ENCODE results near the gene LGSN.
"Not testable (repeated sequence)": the region's sequence is repeated elsewhere in the genome, so short reads cannot be mapped to it uniquely, and the experiment has no call there.

LGSN gene

GRCh38 chr6:63295553-63296194 lies 24.1 kb downstream of the LGSN start:
- Mint-ChIP-seq H3K36me3 (ENCODE audit: insufficient read depth) (no peaks in the 10 kb centered on the region), H3K27me3 (no peaks in the 10 kb centered on the region), H3K4me3 (no peak overlapping the region), H3K27ac (ENCODE audit: low read depth) (no peak overlapping the region), H3K4me1 (no peaks in the 10 kb centered on the region), H3K9me3 (no peaks in the 10 kb centered on the region)
- DNase-seq (ENCODE audit: low spot score in 2 of 2): no peak
- ATAC-seq (replicated peaks; ENCODE audit: extremely low read depth, poor library complexity, severe bottlenecking): no peak

- ATAC-seq (replicated peaks; ENCODE audit: extremely low read depth, poor library complexity, severe bottlenecking): no peak
- Mint-ChIP-seq H3K9me3 (no peaks in the 10 kb centered on the region), H3K27me3 (no peaks in the 10 kb centered on the region), H3K4me3 (no peak overlapping the region), H3K36me3 (ENCODE audit: insufficient read depth) (no peaks in the 10 kb centered on the region), H3K27ac (ENCODE audit: low read depth) (no peak overlapping the region), H3K4me1 (no peaks in the 10 kb centered on the region)
- no peak for DNase-seq (ENCODE audit: low spot score in 2 of 2)
Measured at GRCh38 chr6:63290492-63291058, 29.2 kb downstream of the LGSN start.

- Mint-ChIP-seq H3K4me1 (no peaks in the 10 kb centered on the region), H3K4me3 (no peak overlapping the region), H3K27ac (ENCODE audit: low read depth) (no peak overlapping the region), H3K9me3 (no peaks in the 10 kb centered on the region), H3K36me3 (ENCODE audit: insufficient read depth) (no peaks in the 10 kb centered on the region), H3K27me3 (no peaks in the 10 kb centered on the region)
- ATAC-seq (replicated peaks; ENCODE audit: extremely low read depth, poor library complexity, severe bottlenecking) (no peak), DNase-seq (ENCODE audit: low spot score in 2 of 2) (no peak)
Measured at GRCh38 chr6:63289269-63289872, 30.4 kb downstream of the LGSN start.

GRCh38 chr6:63280639-63281180 lies 39.1 kb downstream of the LGSN start:
- no peak for DNase-seq (ENCODE audit: low spot score in 2 of 2)
- Mint-ChIP-seq H3K27ac (ENCODE audit: low read depth) (no peak overlapping the region), H3K36me3 (ENCODE audit: insufficient read depth) (no peaks in the 10 kb centered on the region), H3K27me3 (no peaks in the 10 kb centered on the region), H3K9me3 (peaks cover 7% of the 10 kb centered on the region), H3K4me1 (no peaks in the 10 kb centered on the region), H3K4me3 (no peak overlapping the region)
- ATAC-seq (replicated peaks; ENCODE audit: extremely low read depth, poor library complexity, severe bottlenecking): no peak

- H3K4me3 Mint-ChIP-seq: no peak overlapping the region
- no peak overlapping the region for H3K27ac Mint-ChIP-seq (ENCODE audit: low read depth)
- ATAC-seq (replicated peaks; ENCODE audit: extremely low read depth, poor library complexity, severe bottlenecking): no peak
- H3K27me3 Mint-ChIP-seq: no peaks in the 10 kb centered on the region
- no peak for DNase-seq (ENCODE audit: low spot score in 2 of 2)
- H3K4me1 Mint-ChIP-seq: no peaks in the 10 kb centered on the region
- no peaks in the 10 kb centered on the region for H3K36me3 Mint-ChIP-seq (ENCODE audit: insufficient read depth)
- H3K9me3 Mint-ChIP-seq: peaks cover 7% of the 10 kb centered on the region
Measured at GRCh38 chr6:63278916-63279315, 40.9 kb downstream of the LGSN start.

- no peaks in the 10 kb centered on the region for H3K36me3 Mint-ChIP-seq (ENCODE audit: insufficient read depth)
- H3K27me3 Mint-ChIP-seq: no peaks in the 10 kb centered on the region
- H3K27ac Mint-ChIP-seq (ENCODE audit: low read depth): no peak overlapping the region
- H3K4me3 Mint-ChIP-seq: no peak overlapping the region
- DNase-seq (ENCODE audit: low spot score in 2 of 2) (no peak), ATAC-seq (replicated peaks; ENCODE audit: extremely low read depth, poor library complexity, severe bottlenecking) (no peak)
- no peaks in the 10 kb centered on the region for H3K4me1 Mint-ChIP-seq
- peaks cover 9% of the 10 kb centered on the region for H3K9me3 Mint-ChIP-seq
Measured at GRCh38 chr6:63275953-63276352, 43.8 kb downstream of the LGSN start.

GRCh38 chr6:63274795-63275430 lies 44.9 kb downstream of the LGSN start:
- ATAC-seq (replicated peaks; ENCODE audit: extremely low read depth, poor library complexity, severe bottlenecking); H3K27me3 Mint-ChIP-seq; H3K9me3 Mint-ChIP-seq; H3K36me3 Mint-ChIP-seq (ENCODE audit: insufficient read depth); H3K4me3 Mint-ChIP-seq; DNase-seq (ENCODE audit: low spot score in 2 of 2); H3K4me1 Mint-ChIP-seq; H3K27ac Mint-ChIP-seq (ENCODE audit: low read depth): not testable (repeated sequence)

GRCh38 chr6:63272397-63272796 lies 47.4 kb downstream of the LGSN start:
- ATAC-seq (replicated peaks; ENCODE audit: extremely low read depth, poor library complexity, severe bottlenecking) (no peak), DNase-seq (ENCODE audit: low spot score in 2 of 2) (no peak)
- H3K27ac Mint-ChIP-seq (ENCODE audit: low read depth): no peak overlapping the region
- H3K4me1 Mint-ChIP-seq: no peaks in the 10 kb centered on the region
- H3K27me3 Mint-ChIP-seq: no peaks in the 10 kb centered on the region
- H3K4me3 Mint-ChIP-seq: no peak overlapping the region
- no peaks in the 10 kb centered on the region for H3K36me3 Mint-ChIP-seq (ENCODE audit: insufficient read depth)
- H3K9me3 Mint-ChIP-seq: peaks cover 6% of the 10 kb centered on the region

- Mint-ChIP-seq H3K4me1 (no peaks in the 10 kb centered on the region), H3K27ac (ENCODE audit: low read depth) (no peak overlapping the region), H3K27me3 (no peaks in the 10 kb centered on the region), H3K9me3 (peaks cover 6% of the 10 kb centered on the region), H3K36me3 (ENCODE audit: insufficient read depth) (no peaks in the 10 kb centered on the region), H3K4me3 (no peak overlapping the region)
- DNase-seq (ENCODE audit: low spot score in 2 of 2): no peak
- no peak for ATAC-seq (replicated peaks; ENCODE audit: extremely low read depth, poor library complexity, severe bottlenecking)
Measured at GRCh38 chr6:63269470-63269869, 50.3 kb downstream of the LGSN start.

GRCh38 chr6:63268574-63268973 lies 51.2 kb downstream of the LGSN start:
- DNase-seq (ENCODE audit: low spot score in 2 of 2): no peak
- no peaks in the 10 kb centered on the region for H3K4me1 Mint-ChIP-seq

GRCh38 chr6:63267828-63268227 lies 52.0 kb downstream of the LGSN start:
- Mint-ChIP-seq H3K36me3 (ENCODE audit: insufficient read depth) (no peaks in the 10 kb centered on the region), H3K9me3 (peaks cover 6% of the 10 kb centered on the region), H3K4me1 (no peaks in the 10 kb centered on the region), H3K27ac (ENCODE audit: low read depth) (no peak overlapping the region), H3K4me3 (no peak overlapping the region), H3K27me3 (no peaks in the 10 kb centered on the region)
- ATAC-seq (replicated peaks; ENCODE audit: extremely low read depth, poor library complexity, severe bottlenecking) (no peak), DNase-seq (ENCODE audit: low spot score in 2 of 2) (no peak)

More at GRCh38 chr6:63268574-63268973, 51.2 kb downstream of the LGSN start:
- H3K4me3 Mint-ChIP-seq: no peak overlapping the region
- no peak overlapping the region for H3K27ac Mint-ChIP-seq (ENCODE audit: low read depth)
- no peaks in the 10 kb centered on the region for H3K36me3 Mint-ChIP-seq (ENCODE audit: insufficient read depth)
- no peaks in the 10 kb centered on the region for H3K27me3 Mint-ChIP-seq
- ATAC-seq (replicated peaks; ENCODE audit: extremely low read depth, poor library complexity, severe bottlenecking): no peak
- H3K9me3 Mint-ChIP-seq: peaks cover 6% of the 10 kb centered on the region

GRCh38 chr6:63267046-63267445 lies 52.7 kb downstream of the LGSN start:
- no peak for ATAC-seq (replicated peaks; ENCODE audit: extremely low read depth, poor library complexity, severe bottlenecking)
- Mint-ChIP-seq H3K36me3 (ENCODE audit: insufficient read depth) (no peaks in the 10 kb centered on the region), H3K9me3 (peaks cover 6% of the 10 kb centered on the region), H3K27ac (ENCODE audit: low read depth) (no peak overlapping the region), H3K27me3 (no peaks in the 10 kb centered on the region), H3K4me3 (no peak overlapping the region), H3K4me1 (no peaks in the 10 kb centered on the region)
- no peak for DNase-seq (ENCODE audit: low spot score in 2 of 2)

GRCh38 chr6:63263444-63263843 lies 56.3 kb downstream of the LGSN start:
- Mint-ChIP-seq H3K27me3 (no peaks in the 10 kb centered on the region), H3K36me3 (ENCODE audit: insufficient read depth) (no peaks in the 10 kb centered on the region), H3K4me3 (no peak overlapping the region), H3K27ac (ENCODE audit: low read depth) (no peak overlapping the region), H3K4me1 (no peaks in the 10 kb centered on the region), H3K9me3 (no peaks in the 10 kb centered on the region)
- ATAC-seq (replicated peaks; ENCODE audit: extremely low read depth, poor library complexity, severe bottlenecking): no peak
- DNase-seq (ENCODE audit: low spot score in 2 of 2): no peak

Data from central memory CD8-positive, alpha-beta T cell (primary cell).